Measurements from ENCODE around the gene ZNF689. TPM values are rescaled to one million over a fixed set of nuclear protein-coding genes. Genes with fewer than 3 reads are reported as not detected.
"Not testable (repeated sequence)": the region's sequence is repeated elsewhere in the genome, so short reads cannot be mapped to it uniquely, and the experiment has no call there.

ZNF689 gene
- total RNA-seq, 2 donors from 2014 or later, result 9.4 to 14.3 TPM

DNA sequence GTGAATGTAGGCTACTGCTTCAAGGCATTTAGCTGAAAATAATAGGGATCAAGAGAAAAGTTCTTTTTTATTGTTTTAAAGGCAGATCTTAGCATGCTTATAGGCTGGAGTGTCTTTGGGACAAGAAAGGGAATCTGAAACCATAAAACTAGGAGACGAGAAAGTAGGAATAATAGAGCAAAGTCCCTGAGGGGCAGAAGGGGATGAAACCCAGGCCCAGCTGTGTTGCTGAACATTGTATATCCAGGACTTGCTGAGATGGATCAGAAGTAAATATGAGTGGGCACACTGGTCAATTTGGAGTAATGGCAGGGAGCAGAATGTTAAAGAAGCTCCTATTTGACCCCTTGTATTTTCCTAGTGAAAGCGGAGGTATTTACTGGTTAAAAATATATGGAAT lies 9.3 kb downstream of the ZNF689 start:
- ATAC-seq (no peak), DNase-seq (ENCODE audit: low spot score) (no peak)
- Mint-ChIP-seq H3K4me1 (ENCODE audit: low read depth in 2 of 2) (peaks cover 0 to 4% of the 10 kb centered on the region in 2 donors), H3K4me3 (no peak overlapping the region), H3K27me3 (no peaks in the 10 kb centered on the region), H3K9me3 (no peaks in the 10 kb centered on the region), H3K27ac (peak overlapping the region in 1 of 2 donors; percentile 44), H3K36me3 (peaks cover 9% of the 10 kb centered on the region)

DNA sequence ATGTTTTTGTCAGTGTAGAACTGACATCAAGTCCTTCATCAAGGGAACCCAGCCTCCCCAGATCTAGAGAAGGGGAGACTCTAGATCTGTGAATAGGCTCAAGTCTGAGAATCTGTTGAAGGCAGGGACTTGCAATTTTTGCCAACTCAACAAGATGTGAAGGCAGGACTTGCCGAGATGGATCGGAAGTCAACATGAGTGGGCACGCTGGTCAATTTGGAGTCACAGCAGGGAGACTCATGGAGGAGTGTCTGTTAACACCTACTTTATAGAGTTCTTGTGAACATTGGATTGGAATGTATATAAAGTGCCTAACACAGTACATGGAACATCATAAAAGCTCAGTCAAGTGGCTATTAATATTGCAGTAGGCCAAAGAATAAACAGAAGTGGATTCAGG lies 10.0 kb downstream of the ZNF689 start:
- H3K4me3 Mint-ChIP-seq, result no peak overlapping the region
- H3K27me3 Mint-ChIP-seq, result no peaks in the 10 kb centered on the region
- ATAC-seq (no peak), DNase-seq (ENCODE audit: low spot score) (no peak)
- H3K27ac Mint-ChIP-seq, result peak overlapping the region in 1 of 2 donors; percentile 44
- H3K36me3 Mint-ChIP-seq, result peaks cover 9% of the 10 kb centered on the region
- H3K9me3 Mint-ChIP-seq, result no peaks in the 10 kb centered on the region
- peaks cover 0 to 4% of the 10 kb centered on the region in 2 donors for H3K4me1 Mint-ChIP-seq (ENCODE audit: low read depth in 2 of 2)

DNA sequence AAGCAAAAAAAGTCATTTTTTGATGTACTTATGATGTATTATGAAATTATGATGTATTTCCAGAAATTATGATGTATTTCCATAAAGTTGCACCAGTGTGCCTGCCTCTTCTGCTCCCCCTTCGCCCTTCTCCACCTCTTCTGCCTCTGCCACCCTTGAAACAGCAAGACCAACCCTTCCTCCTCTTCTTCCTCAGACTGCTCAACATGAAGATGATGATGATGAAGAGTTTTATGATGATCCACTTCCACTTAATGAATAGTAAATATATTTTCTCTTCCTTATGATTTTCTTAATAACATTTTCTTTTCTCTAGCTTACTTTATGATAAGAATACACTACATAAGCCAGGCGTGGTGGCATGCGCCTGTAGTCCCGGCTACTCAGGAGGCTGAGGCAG lies 17.3 kb downstream of the ZNF689 start:
- no peaks in the 10 kb centered on the region for H3K36me3 Mint-ChIP-seq
- H3K27me3 Mint-ChIP-seq, result no peaks in the 10 kb centered on the region
- H3K4me3 Mint-ChIP-seq, result no peak overlapping the region
- DNase-seq (ENCODE audit: low spot score) (no peak), ATAC-seq (no peak)
- H3K4me1 Mint-ChIP-seq (ENCODE audit: low read depth in 2 of 2), result no peaks in the 10 kb centered on the region
- no peaks in the 10 kb centered on the region for H3K9me3 Mint-ChIP-seq
- no peak overlapping the region for H3K27ac Mint-ChIP-seq

DNA sequence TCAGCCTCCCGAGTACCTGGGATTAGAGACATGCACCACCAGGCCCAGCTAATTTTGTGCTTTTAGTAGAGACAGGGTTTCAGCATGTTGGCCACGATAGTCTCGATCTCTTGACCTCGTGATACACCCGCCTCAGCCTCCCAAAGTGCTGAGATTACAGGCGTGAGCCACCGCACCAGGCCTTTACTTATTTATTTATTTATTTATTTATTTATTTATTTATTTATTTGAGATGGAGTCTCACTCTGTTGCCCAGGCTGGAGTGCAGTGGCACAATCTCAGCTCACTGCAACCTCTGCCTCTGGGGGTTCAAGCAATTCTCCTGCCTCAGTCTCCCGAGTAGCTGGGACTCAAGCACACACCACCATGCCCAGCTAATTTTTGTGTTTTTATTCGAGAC lies 19.3 kb downstream of the ZNF689 start:
- ATAC-seq; H3K9me3 Mint-ChIP-seq; H3K4me3 Mint-ChIP-seq; H3K27me3 Mint-ChIP-seq; H3K27ac Mint-ChIP-seq; H3K4me1 Mint-ChIP-seq (ENCODE audit: low read depth in 2 of 2); DNase-seq (ENCODE audit: low spot score); H3K36me3 Mint-ChIP-seq: not testable (repeated sequence)

DNA sequence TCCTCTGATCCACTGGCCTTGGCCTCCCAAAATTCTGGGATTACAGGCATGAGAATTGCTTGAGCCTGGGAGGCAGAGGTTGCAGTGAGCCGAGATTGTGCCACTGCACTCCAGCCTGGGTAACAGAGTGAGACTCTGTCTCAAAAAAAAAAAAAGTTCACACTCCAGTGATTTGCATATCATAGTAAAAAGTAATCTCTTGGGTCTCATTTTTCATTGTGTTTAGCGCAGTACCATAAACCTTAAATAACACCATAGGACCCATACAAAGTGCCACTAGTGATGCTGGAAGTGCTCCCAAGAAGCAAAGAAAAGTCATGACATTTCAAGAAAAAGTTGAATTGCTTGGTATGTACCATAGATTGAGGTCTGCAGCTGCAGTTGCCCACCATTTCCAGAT lies 20.6 kb downstream of the ZNF689 start:
- H3K36me3 Mint-ChIP-seq; DNase-seq (ENCODE audit: low spot score); ATAC-seq; H3K27ac Mint-ChIP-seq; H3K9me3 Mint-ChIP-seq; H3K27me3 Mint-ChIP-seq; H3K4me3 Mint-ChIP-seq: not testable (repeated sequence)
- H3K4me1 Mint-ChIP-seq (ENCODE audit: low read depth in 2 of 2), result peaks cover 11 to 12% of the 10 kb centered on the region in 2 donors

DNA sequence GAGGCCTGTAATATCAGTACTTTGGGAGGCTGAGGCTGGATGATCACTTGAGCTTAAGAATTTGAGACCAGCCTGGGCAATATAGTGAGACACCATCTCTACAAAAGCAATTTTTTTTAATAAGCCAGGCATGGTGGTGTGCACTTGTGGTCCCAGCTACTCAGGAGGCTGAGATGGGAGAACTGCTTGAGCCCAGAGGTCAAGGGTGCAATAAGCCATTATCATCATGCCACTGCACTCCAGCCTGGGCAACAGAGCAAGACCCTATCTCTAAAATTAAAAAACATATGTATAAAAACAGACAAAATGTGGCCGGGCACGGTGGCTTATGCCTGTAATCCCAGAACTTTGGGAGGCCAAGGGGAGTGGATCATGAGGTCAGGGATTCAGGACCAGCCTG lies 21.5 kb downstream of the ZNF689 start:
- Mint-ChIP-seq H3K36me3 (no peaks in the 10 kb centered on the region), H3K9me3 (no peaks in the 10 kb centered on the region), H3K4me1 (ENCODE audit: low read depth in 2 of 2) (peaks cover 12 to 17% of the 10 kb centered on the region in 2 donors), H3K27ac (no peak overlapping the region), H3K27me3 (no peaks in the 10 kb centered on the region), H3K4me3 (no peak overlapping the region)
- ATAC-seq (no peak), DNase-seq (ENCODE audit: low spot score) (no peak)

DNA sequence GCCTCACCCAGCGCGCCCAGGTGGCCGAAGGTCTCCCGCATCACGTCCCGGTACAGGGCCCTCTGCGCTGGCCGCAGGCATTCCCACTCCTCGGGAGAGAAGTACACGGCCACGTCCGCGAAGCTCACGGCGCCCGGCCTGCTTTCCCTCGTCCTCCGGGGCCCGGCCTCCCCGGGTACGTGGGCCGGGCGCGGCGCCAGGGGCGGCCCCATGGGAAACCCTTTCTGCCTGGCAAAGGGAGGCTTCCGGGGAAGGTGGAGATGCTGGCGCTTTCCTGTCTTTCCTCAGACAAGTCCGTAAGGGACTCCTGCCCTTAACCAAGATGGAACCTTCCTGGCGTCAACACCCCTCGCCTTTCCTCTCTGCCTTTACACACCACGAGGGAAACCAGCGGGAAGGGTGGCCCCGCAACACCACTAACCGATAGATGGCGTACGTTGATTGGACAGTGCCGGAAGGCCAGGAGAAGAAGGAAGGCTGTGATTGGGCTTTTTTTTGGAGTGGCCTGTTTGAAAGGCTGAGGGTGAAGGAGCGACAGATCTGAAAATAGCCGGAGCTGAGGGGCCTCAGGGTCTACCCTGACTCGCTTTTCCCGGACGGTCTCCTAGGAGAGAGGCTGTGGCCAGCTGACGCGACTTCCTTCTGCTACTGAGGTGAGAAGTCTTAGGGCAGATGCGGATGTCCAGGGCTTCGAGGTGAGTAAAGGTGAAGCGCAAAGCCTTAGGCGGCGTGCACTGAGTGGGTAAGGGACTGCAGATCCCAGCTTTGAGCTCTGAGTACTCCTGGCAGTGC lies 24.6 kb downstream of the ZNF689 start, which contains the start of gene ZNF785:
TSS of gene ZNF785 (minus strand) at position 298 of the 792 bp plus-strand sequence. CDS start at position 212, 86 bp downstream.
- Mint-ChIP-seq H3K27ac (peak within 1 kb of the TSS; percentile 79 to 91), H3K4me1 (ENCODE audit: low read depth in 2 of 2) (peaks cover 12 to 20% of the 10 kb centered on the region in 2 donors), H3K27me3 (no peaks in the 10 kb centered on the region), H3K4me3 (peak within 1 kb of the TSS; percentile 92), H3K9me3 (no peaks in the 10 kb centered on the region), H3K36me3 (no peaks in the 10 kb centered on the region)
- DNase-seq (ENCODE audit: low spot score), result peak; percentile 94
- peak; percentile 97 to 99 for ATAC-seq

DNA sequence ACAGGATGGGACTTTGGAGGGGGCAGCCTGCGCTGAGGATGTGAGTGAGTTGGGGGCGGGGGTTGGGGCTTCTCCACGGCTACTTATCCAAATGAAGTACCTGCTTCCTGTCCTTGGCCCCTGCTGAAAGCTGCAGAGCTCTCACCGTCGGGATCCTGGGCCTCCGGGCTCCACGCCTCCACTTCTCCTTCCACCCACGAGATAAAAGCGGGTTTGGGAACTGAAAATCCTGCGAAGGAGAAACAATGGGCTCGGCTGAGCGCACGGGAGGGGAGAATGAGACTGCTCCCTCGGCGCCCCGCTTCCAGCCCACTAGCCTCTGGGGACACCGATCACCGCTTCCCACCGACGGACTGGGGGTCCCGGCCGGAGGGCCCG lies 25.2 kb downstream of the ZNF689 start:
- no peaks in the 10 kb centered on the region for H3K36me3 Mint-ChIP-seq
- peak overlapping the region; percentile 92 for H3K4me3 Mint-ChIP-seq
- peak; percentile 46 to 48 for ATAC-seq
- no peaks in the 10 kb centered on the region for H3K27me3 Mint-ChIP-seq
- no peaks in the 10 kb centered on the region for H3K9me3 Mint-ChIP-seq
- no peak for DNase-seq (ENCODE audit: low spot score)
- H3K4me1 Mint-ChIP-seq (ENCODE audit: low read depth in 2 of 2), result peaks cover 12 to 20% of the 10 kb centered on the region in 2 donors
- H3K27ac Mint-ChIP-seq, result peak overlapping the region; percentile 79 to 91

DNA sequence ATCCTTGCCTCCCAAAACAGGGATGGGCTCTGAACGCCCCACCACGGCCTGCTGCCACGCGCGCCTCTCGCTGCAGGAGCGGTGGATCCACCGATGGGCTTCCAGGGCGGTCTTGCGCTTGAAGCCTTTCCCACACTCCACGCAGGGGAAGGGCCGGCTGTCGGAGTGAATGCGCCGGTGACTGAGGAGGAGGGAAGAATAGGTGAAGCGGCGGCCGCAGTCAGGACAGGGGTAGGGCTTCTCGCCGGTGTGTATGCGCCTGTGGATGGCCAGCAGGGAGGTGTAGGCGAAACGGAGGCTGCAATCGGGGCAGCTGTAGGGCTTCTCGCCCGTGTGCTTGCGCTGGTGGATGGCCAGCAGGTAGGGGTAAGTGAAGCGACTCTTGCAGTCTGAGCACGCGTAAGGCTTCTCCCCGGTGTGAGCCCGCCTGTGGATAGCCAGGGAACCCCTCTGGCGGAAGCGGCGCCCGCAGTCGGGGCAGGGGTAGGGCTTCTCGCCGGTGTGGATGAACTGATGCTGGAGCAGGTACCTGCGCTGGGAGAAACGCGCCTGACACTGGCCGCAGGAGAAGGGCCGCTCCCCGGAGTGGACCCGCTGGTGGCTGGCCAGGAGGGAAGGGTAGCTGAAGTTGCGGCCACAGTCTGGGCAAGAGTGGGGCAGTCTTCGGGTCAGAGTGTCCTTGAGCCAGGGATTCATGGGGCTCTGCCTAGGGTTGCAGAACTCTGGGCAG lies 27.4 kb downstream of the ZNF689 start:
- Mint-ChIP-seq H3K9me3 (no peaks in the 10 kb centered on the region), H3K4me1 (ENCODE audit: low read depth in 2 of 2) (peaks cover 12 to 20% of the 10 kb centered on the region in 2 donors), H3K27ac (no peak overlapping the region), H3K4me3 (no peak overlapping the region), H3K27me3 (no peaks in the 10 kb centered on the region), H3K36me3 (no peaks in the 10 kb centered on the region)
- DNase-seq (ENCODE audit: low spot score) (no peak), ATAC-seq (no peak)

DNA sequence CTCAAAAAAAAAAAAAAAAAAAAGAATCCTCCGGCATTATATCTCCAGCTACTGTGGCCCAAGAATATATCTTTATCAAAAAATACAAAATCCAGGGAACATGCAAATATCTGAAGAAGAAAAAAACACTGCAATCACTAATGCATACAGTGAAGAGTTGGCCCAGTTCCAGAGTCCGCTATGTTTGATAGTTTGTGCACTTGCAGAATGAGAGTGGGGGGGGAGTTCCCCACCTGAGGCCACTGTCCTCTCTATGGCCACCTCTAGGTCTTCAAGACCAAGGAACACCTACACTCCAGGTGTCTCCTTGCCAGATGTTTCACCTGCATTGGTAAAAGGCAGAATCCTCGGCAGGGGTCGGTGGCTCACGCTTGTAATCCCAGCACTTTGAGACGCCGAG lies 28.7 kb downstream of the ZNF689 start:
- no peak for DNase-seq (ENCODE audit: low spot score)
- Mint-ChIP-seq H3K9me3 (no peaks in the 10 kb centered on the region), H3K27ac (peak overlapping the region in 1 of 2 donors; percentile 17), H3K36me3 (no peaks in the 10 kb centered on the region), H3K4me3 (no peak overlapping the region), H3K4me1 (ENCODE audit: low read depth in 2 of 2) (peaks cover 12 to 20% of the 10 kb centered on the region in 2 donors), H3K27me3 (no peaks in the 10 kb centered on the region)
- ATAC-seq, result no peak

DNA sequence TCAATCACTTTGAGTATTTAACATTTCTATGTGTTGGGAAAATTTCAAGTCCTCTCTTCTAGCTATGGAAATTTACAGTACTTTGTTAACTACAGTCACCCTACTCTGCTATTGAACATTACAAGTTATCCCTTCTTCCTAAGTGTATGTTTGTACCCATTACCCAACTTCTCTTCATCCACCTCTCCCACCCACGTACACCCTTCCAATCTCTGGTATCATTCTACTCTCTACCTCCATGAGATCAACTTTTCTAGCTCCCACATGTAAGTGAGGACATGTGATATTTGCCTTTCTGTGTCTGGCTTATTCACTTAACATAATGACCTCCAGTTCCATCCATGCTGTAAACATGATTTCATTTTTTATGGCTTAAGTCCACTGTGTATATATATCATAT lies 35.5 kb downstream of the ZNF689 start:
- H3K36me3 Mint-ChIP-seq, result no peaks in the 10 kb centered on the region
- no peaks in the 10 kb centered on the region for H3K9me3 Mint-ChIP-seq
- DNase-seq (ENCODE audit: low spot score) (no peak), ATAC-seq (no peak)
- no peak overlapping the region for H3K4me3 Mint-ChIP-seq
- H3K4me1 Mint-ChIP-seq (ENCODE audit: low read depth in 2 of 2), result peaks cover 11 to 19% of the 10 kb centered on the region in 2 donors
- no peaks in the 10 kb centered on the region for H3K27me3 Mint-ChIP-seq
- H3K27ac Mint-ChIP-seq, result no peak overlapping the region

DNA sequence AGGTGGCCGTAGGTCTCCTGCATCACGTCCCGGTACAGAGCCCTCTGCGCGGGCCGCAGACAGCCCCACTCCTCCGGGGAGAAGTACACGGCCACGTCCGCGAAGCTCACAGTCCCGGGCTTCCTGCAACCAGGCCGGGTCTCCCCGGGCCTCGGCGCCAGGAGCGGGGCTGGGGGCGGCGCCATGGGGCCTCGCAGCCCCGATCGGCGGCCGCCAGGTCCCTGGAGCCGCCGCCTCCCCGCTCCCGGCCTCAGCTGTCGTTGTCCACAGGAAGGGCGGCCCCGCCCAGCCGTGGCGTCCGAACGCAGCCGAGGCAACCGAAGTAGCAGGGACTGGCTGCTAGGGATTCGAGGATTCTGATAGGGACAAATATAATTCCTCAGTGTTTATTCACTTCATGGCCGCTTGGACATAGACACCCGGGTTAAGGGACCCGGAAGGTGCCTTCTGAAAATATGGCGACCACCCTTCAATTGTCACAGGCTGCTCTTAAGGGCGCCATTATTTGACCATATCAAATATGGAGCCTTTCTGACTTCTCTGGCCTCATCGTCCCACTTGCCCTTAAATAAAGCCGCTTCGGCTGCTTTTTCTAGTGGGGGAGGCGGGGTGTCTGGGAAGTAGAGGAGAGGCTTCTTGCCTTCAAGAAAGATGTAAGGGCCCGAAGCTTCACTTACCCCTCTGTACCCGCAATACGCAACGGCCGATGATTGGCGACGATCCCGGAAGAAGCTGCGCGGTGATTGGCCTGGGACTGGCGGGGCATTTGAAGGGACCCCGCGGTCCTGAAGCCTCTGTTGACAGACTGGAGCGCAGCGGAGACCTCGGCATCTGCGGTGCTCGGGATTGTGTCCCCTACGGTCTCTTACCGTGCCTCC lies 38.5 kb downstream of the ZNF689 start, which contains the start of gene ZNF688:
TSS of gene ZNF688 (minus strand) at position 270 of the 878 bp plus-strand sequence. CDS start at position 185, 85 bp downstream.
- no peaks in the 10 kb centered on the region for H3K27me3 Mint-ChIP-seq
- no peaks in the 10 kb centered on the region for H3K36me3 Mint-ChIP-seq
- peak; percentile 81 to 84 for ATAC-seq

DNA sequence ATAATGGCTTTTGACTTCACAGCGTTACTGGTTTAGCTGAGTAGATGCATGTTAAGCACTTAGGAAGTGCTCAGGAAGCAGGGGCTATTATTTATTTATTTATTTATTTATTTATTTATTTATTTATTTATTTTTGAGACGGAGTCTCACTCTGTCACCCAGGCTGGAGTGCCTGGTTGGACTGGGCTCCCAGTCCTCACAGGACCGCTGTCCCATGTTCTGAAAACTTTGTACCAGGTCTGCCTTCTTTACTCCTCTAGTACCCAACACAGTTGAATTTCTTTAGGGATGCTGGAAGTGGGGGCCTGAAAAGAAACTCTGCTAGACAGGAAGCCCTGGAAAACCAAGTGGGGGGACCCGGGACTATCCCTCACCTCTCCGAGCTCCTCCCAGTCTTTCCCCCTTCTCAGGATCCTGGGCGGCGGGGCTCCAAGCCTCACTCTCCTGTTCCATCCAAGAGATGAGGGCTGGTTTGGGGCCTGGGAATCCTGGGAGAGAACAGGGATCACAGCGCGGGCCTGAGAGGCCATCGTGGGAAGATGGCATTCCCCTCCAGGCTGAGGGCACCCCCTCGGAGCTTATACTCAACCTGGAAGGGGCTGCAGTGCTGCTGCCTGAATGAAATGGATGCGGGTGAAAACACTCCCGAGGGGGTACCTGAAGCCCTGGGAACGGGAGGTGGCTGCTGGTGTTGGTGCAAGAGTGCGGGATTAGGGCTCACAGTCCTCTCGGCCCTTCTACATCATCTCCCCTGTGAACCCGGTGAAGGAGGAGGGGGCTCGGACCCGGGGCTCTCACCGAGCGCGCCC lies 39.3 kb downstream of the ZNF689 start:
- H3K36me3 Mint-ChIP-seq, result no peaks in the 10 kb centered on the region
- ATAC-seq, result no peak
- peak overlapping the region; percentile 87 to 93 for H3K27ac Mint-ChIP-seq
- H3K9me3 Mint-ChIP-seq, result no peaks in the 10 kb centered on the region
- peak overlapping the region; percentile 93 for H3K4me3 Mint-ChIP-seq
- no peak for DNase-seq (ENCODE audit: low spot score)
- H3K27me3 Mint-ChIP-seq, result no peaks in the 10 kb centered on the region
- H3K4me1 Mint-ChIP-seq (ENCODE audit: low read depth in 2 of 2), result peaks cover 36 to 46% of the 10 kb centered on the region in 2 donors

More for the DNA sequence above, 38.5 kb downstream of the ZNF689 start, which contains the start of gene ZNF688:
- Mint-ChIP-seq H3K27ac (peak within 1 kb of the TSS; percentile 87 to 93), H3K4me3 (peak within 1 kb of the TSS; percentile 93), H3K9me3 (no peaks in the 10 kb centered on the region), H3K4me1 (ENCODE audit: low read depth in 2 of 2) (peaks cover 29 to 37% of the 10 kb centered on the region in 2 donors)
- DNase-seq (ENCODE audit: low spot score), result peak; percentile 94
